HG03159 (cell line): ENCODE data around the gene RALBP1.
A peak's percentile ranks its signal among the peaks of the same experiment; 100 is the strongest.
"Not testable (repeated sequence)": the region's sequence is repeated elsewhere in the genome, so short reads cannot be mapped to it uniquely, and the experiment has no call there.

Experiments used
- ATAC-seq: cut with Tn5 transposase; IDR thresholded peaks from one replicate; pipeline ENCODE4 v1.9.1; 2021; ENCODE audit warnings: mild to moderate bottlenecking, moderate library complexity; ENCODE audit not compliant: unreplicated experiment

RALBP1 gene

GRCh38 chr18:9474983-9475642, at the start of gene RALBP1:
Gene RALBP1 (plus strand): TSS chr18:9475513. CDS start chr18:9513046, 37,533 bp downstream.
- ATAC-seq: peak; percentile 95

- ATAC-seq: no peak
Measured at GRCh38 chr18:9426753-9427152, 48.6 kb upstream of the RALBP1 start.

- no peak for ATAC-seq
Measured at GRCh38 chr18:9428301-9428706, 47.0 kb upstream of the RALBP1 start.

DNA sequence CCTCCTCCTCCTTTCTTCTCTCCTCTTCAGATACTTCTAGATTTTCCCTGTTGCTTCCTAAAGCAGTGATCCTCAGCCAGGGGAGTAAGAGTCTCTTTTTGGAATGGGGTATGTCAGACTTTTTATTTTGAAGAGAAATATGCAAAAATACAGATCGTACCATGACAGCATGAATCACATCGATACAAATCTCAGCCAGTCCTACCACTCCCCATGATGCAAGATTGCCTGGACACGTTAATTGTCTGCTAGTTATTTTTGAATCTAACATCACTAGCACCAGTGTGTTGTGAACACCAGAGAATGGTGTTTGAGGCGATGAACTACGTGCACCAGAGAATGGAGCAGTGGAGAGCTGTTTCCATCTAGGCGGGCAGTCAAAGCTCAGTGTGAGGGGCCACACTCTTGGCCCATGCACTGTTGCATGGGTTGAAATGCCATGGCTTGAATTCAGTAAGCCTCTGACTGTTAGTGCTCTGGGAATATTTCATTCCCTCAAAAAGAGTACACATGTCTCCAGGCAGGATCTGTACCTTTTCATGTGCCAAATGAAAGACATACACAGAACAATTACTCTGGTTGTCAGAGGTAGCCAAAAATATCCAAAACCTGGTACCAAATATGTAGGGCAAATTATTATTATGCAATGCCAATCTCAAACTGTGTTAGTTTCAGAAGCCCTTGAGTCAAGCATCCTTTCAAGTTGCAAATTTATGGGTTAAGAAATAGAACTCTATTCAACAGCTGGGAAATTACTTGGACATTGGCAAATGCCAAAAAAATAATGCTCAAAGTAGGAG, 46.3 kb upstream of the RALBP1 start:
- no peak for ATAC-seq

- ATAC-seq: no peak
Measured at GRCh38 chr18:9429662-9429993, 45.7 kb upstream of the RALBP1 start.

DNA sequence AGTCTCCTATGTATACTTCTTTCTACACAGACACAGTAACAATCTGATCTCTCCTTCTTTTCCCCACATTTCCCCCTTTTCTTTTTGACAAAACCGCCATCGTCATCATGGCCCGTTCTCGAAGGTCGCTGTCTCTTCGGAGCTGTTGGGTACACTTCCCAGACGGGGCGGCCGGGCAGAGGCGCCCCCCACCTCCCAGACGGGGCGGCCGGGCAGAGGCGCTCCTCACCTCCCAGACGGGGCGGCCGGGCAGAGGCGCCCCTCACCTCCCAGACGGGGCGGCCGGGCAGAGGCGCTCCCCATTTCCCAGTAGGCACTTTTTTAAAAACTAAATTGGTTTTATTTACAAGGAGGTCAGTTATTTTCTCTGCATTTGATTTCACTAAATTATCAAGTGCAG, 45.0 kb upstream of the RALBP1 start:
- not testable (repeated sequence) for ATAC-seq

DNA sequence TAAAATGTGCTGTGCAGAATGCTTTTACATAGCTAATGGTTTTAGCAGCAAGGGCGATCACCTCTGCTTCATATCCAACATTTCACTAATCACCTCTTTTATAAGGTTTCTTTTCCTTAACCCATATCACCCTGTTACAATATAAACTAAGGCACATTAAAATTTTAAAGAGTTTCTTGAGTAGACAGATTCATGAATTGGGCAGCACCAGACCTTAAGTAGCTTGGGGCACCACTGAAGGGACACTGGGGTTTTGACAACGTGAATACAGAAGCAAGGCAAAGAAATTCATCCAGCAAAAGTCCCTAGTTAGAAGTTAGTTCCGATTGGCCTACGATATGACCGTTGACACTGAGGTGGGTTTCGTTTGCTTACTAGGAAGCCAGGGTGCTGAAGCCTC, 44.0 kb upstream of the RALBP1 start:
- no peak for ATAC-seq

- not testable (repeated sequence) for ATAC-seq
Measured at GRCh38 chr18:9433122-9433521, 42.2 kb upstream of the RALBP1 start.

DNA sequence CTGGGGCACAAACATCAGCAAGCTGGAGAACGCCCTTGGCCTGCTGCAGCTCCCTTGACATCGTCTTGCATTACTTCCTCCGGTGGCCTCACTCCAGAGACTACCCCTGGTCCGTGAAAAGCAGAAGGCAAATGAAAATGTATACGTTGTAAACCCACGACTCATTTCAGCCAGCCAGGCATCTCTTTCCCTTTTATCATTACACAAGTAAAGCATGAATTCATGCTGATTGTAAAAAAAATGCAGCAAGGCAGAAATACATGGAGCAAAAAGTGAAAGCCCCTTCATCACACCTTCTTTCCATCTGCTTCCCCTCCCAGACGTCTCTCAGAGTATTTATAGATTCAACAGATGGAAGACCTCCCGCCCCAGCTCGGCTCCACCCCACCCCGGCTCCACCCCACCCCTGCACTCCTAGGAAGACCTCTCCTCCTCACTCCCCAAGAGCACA, 41.6 kb upstream of the RALBP1 start:
- no peak for ATAC-seq

DNA sequence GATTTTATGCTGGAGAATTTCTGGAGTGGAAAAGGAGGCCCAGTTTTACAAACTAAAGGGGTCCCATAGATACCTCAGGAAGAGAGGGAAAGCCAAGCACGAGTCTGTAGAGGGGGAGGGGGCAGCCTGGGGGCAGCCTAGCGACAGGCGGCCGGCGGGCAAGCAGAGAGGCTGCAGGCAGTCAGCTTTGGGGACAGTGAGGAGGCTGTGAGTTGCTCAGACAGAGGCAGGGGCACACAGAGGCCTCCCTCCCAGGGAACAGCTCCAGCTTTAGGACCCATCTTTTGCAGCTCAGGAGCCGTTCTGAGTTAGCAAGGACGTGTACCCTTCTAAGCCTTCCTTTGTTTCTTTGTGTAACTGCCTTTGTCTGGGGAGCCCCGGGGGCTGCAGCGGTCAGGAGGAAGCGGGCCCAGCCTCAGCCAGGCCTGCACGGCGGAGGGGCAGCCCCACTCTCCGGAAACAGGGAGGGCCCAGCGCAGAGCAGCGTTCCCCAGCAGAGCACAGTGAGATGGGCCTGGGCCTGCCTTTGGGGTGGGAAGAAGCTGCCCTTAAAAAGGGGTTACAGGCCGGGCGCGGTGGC, 41.1 kb upstream of the RALBP1 start:
- ATAC-seq: no peak

- no peak for ATAC-seq
Measured at GRCh38 chr18:9435041-9435440, 40.3 kb upstream of the RALBP1 start.

DNA sequence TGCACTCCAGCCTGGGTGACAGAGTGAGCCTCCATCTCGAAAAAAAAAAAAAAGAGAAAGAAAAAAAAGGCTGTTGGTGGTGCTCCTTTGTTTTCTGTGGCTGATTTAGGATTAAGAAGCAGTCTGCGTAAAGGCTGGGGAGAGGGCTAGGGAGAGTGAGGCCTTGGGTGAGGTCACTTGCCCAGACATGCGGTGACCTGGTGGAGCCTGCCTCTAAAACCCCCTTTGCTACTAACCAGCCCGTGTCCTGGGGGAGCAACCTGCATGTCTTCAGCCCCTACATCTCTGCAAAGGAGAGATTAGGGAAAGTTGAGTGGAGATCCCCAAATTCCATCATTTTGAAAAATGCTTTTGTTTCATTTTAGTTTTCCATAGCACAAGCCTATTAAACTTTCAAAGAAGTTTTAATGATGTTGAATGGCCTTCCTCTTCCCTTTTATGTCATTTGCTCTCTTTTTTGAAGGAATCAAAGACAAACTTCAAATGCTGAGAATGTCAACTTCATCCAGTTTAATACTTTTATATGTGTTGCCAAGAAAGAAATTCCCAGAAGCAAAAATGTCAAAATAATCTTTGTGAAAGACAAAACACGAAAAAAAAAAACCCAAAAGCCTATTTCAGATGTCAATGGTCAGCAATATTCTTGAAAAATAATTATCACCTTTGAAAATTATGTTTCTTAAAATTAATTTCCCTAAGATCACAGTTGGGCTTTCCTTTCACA, 38.9 kb upstream of the RALBP1 start:
- ATAC-seq: no peak

DNA sequence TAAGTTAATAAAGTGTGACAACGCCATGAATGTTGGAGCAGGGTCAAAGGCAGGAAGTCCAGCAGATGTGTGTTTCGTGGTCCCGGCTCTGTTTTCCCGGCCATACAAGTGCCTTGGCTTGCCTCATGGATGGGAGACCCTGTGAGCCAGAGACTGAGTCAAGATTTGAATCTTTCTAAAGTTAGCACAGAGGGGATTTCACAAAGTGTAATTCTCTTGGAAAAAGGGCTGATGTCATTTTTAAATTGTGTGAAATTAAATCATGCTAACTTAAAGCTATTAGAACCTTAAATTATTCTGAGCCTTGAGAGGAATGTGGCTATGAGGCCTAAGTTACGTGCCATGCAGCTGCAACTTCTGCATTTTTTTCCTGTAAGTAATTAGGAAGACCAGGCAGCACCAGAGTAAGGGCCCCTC, 38.3 kb upstream of the RALBP1 start:
- no peak for ATAC-seq

- ATAC-seq: no peak
Measured at GRCh38 chr18:9437672-9438071, 37.6 kb upstream of the RALBP1 start.

- ATAC-seq: no peak
Measured at GRCh38 chr18:9441061-9441460, 34.3 kb upstream of the RALBP1 start.

- ATAC-seq: no peak
Measured at GRCh38 chr18:9444549-9444948, 30.8 kb upstream of the RALBP1 start.

GRCh38 chr18:9446839-9447238, 28.5 kb upstream of the RALBP1 start:
- ATAC-seq: no peak

GRCh38 chr18:9447334-9447733, 28.0 kb upstream of the RALBP1 start:
- no peak for ATAC-seq

DNA sequence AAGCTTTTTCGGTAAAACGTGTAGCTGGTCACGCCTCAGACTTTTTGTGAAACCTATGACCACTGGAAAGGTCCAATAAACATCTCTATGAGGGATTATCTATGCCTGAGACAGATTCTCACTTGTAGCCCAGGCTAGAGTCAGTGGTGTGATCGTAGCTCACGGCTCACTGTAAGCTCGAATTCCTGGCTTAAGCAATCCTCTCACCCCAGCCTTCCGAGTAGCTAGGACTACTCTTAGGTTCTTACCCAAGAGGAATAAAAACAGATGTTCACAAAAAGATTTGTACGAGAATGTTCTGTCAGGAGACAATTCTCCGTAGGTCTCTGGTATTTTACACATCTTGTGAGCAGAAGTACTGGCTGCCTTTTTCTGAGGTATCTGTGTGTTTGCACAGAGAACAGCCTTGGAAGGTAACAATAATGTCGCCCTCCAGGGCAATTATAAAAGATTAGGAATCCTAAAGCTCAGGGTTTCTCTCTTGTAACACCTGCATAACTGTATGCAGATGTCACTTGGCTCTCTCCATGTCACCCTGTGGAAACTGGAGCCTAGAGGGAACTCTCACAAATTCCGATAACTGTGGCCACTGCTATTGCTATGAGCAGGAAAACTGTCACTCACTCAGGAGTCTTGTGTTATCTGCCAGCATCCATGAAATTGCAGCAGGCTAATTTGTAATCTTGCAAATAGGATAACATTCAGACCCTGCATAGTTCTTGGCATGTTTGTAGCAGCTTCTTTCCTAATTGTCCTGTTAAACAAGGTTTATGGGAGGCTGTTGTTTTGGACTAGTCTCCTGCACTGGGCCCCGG, 25.5 kb upstream of the RALBP1 start:
- no peak for ATAC-seq

GRCh38 chr18:9450920-9451319, 24.4 kb upstream of the RALBP1 start:
- ATAC-seq: not testable (repeated sequence)

GRCh38 chr18:9453283-9453682, 22.0 kb upstream of the RALBP1 start:
- ATAC-seq: no peak
